GM10248 (cell line): ENCODE data around the gene KCNJ3.

ENCODE experiments used
- CTCF ChIA-PET: fragments of 300-600 bp; sonication (Branson Sonifier 250); formaldehyde crosslinking; extraction: SDS; loops from one replicate; lab custom pipeline; 2021; ENCODE audit warnings: antibody characterized with exemption; lab: Yijun Ruan, JAX
- POLR2A ChIA-PET: fragments of 350-650 bp; sonication (Branson Sonifier 250); formaldehyde crosslinking; extraction: SDS; loops from one replicate; lab custom pipeline; 2020; ENCODE audit warnings: antibody characterized with exemption; lab: Yijun Ruan, JAX
- DNase-seq: peaks from one replicate; pipeline ENCODE4 v3.0.0; 2012; ENCODE audit errors: extremely low spot score
- CTCF ChIP-seq: IDR thresholded peaks from 2 replicates; pipeline ENCODE4 v1.5.1; 2012; ENCODE audit warnings: mild to moderate bottlenecking, low read depth; ENCODE audit errors: extremely low read depth, missing control alignments, control extremely low read depth

The KCNJ3 gene

GRCh38 chr2:154740361-154740760, 41.9 kb downstream of the KCNJ3 start:
- CTCF ChIA-PET: no interaction called here
- POLR2A ChIA-PET: no interaction called here
- no peak for TF ChIP-seq CTCF
- DNase-seq: no peak

- POLR2A ChIA-PET: no interaction called here
- TF ChIP-seq CTCF: no peak
- no peak for DNase-seq
- CTCF ChIA-PET: no interaction called here
These were observed 60.4 kb downstream of the KCNJ3 start for GRCh38 chr2:154758871-154759270.

- no peak for TF ChIP-seq CTCF
- DNase-seq: no peak
- ChIA-PET POLR2A (no interaction called here), CTCF (no interaction called here)
These were observed 64.1 kb downstream of the KCNJ3 start for GRCh38 chr2:154762638-154763037.

GRCh38 chr2:154771664-154772284, 73.3 kb downstream of the KCNJ3 start:
- TF ChIP-seq CTCF: no peak
- ChIA-PET POLR2A (no interaction called here), CTCF (interaction anchor here (1.1 kb wide), 1 partner anchor 61 kb away, joined by 3 read pairs; no protein-coding TSS in a partner anchor)
- DNase-seq: no peak

GRCh38 chr2:154776825-154777224, 78.3 kb downstream of the KCNJ3 start:
- TF ChIP-seq CTCF: no peak
- POLR2A ChIA-PET: no interaction called here
- CTCF ChIA-PET: no interaction called here

GRCh38 chr2:154794406-154794805, 95.9 kb downstream of the KCNJ3 start:
- ChIA-PET POLR2A (no interaction called here), CTCF (no interaction called here)

More at GRCh38 chr2:154776825-154777224, 78.3 kb downstream of the KCNJ3 start:
- DNase-seq: no peak

More at GRCh38 chr2:154794406-154794805, 95.9 kb downstream of the KCNJ3 start:
- no peak for TF ChIP-seq CTCF
- DNase-seq: no peak
